CD4-positive, CD25-positive, alpha-beta regulatory T cell (primary cell): ENCODE data around the gene LMBRD2. TPM values are rescaled to one million over a fixed set of nuclear protein-coding genes. Genes with fewer than 3 reads are reported as not detected.

Experiments used
- ATAC-seq, 2 donors: fragments of 150-1000 bp; cut with Tn5 transposase; one replicate each; pipeline ENCODE4 v1.10.0; 2021; ENCODE audit warnings: low read depth in 2 of 2, moderate number of reproducible peaks in 2 of 2, moderate library complexity in 1 of 2
- DNase-seq, 3 donors: peaks; one replicate each; pipeline versions ENCODE4 v3.0.0 to v3.0.0-alpha.2; 2012 to 2022; ENCODE audit warnings: mixed read lengths in 1 of 3
- H3K27ac ChIP-seq: one replicate; pipeline ENCODE4 v1.7.0; 2013; ENCODE audit warnings: mild to moderate bottlenecking, low read length; ENCODE audit not compliant: insufficient read depth, poor library complexity, severe bottlenecking
- H3K27me3 ChIP-seq: one replicate; pipeline ENCODE4 v1.7.0; 2013; ENCODE audit warnings: low read length; ENCODE audit not compliant: control insufficient read depth, insufficient read depth
- H3K36me3 ChIP-seq: one replicate; pipeline ENCODE4 v1.7.0; 2013; ENCODE audit warnings: mild to moderate bottlenecking, low read length, moderate library complexity; ENCODE audit not compliant: control insufficient read depth, insufficient read depth
- H3K4me1 ChIP-seq: 2 replicates; pipeline ENCODE4 v1.7.0; 2013; ENCODE audit warnings: mild to moderate bottlenecking, low read length; ENCODE audit not compliant: insufficient read depth, control insufficient read depth, poor library complexity, severe bottlenecking
- H3K4me3 ChIP-seq: one replicate; pipeline ENCODE4 v1.7.0; 2013; ENCODE audit warnings: low read depth, mild to moderate bottlenecking, low read length, moderate library complexity
- H3K9me3 ChIP-seq, 2 experiments: 1 replicate in 1 of 2; 2 replicates in 1 of 2; pipeline ENCODE4 v1.7.0; 2013; ENCODE audit warnings: low read length in 2 of 2, mild to moderate bottlenecking in 1 of 2, moderate library complexity in 1 of 2; ENCODE audit not compliant: control insufficient read depth in 2 of 2
- H3K27ac Mint-ChIP-seq, 3 donors: one replicate each; pipeline ENCODE4 v1.8.0; 2020 to 2022; ENCODE audit warnings: mild to moderate bottlenecking in 3 of 3, mixed read lengths in 3 of 3, moderate library complexity in 2 of 3
- H3K27me3 Mint-ChIP-seq: one replicate; pipeline ENCODE4 v1.8.0; 2022; ENCODE audit warnings: mild to moderate bottlenecking, mixed read lengths
- H3K36me3 Mint-ChIP-seq: one replicate; pipeline ENCODE4 v1.8.0; 2020; ENCODE audit warnings: mixed read lengths
- H3K4me1 Mint-ChIP-seq, 4 donors: one replicate each; pipeline ENCODE4 v1.8.0; 2020 to 2022; ENCODE audit warnings: mixed read lengths in 4 of 4, mild to moderate bottlenecking in 1 of 4
- H3K4me3 Mint-ChIP-seq, 4 donors: one replicate each; pipeline ENCODE4 v1.8.0; 2020 to 2022; ENCODE audit warnings: mild to moderate bottlenecking in 4 of 4, mixed read lengths in 4 of 4, moderate library complexity in 3 of 4
- H3K9me3 Mint-ChIP-seq, 7 donors: one replicate each; pipeline ENCODE4 v1.8.0; 2020 to 2022; ENCODE audit warnings: mixed read lengths in 7 of 7, mild to moderate bottlenecking in 3 of 7, moderate library complexity in 2 of 7
- polyA plus RNA-seq, 4 donors: library from polyadenylated mRNA; unstranded; fragments of 300-500 nt; fragmentation: Illumina TruSeq; gene quantifications; one replicate each; pipeline ENCODE4 v1.2.3, GENCODE V29; 2021
- total RNA-seq: library from RNA; stranded (reverse); gene quantifications from one replicate; pipeline ENCODE4 v1.2.3, GENCODE V29; 2022

The LMBRD2 gene
- total and polyA plus RNA-seq, 5 donors from 2014 or later = 2.5 to 11.0 (median 4.6) TPM

DNA sequence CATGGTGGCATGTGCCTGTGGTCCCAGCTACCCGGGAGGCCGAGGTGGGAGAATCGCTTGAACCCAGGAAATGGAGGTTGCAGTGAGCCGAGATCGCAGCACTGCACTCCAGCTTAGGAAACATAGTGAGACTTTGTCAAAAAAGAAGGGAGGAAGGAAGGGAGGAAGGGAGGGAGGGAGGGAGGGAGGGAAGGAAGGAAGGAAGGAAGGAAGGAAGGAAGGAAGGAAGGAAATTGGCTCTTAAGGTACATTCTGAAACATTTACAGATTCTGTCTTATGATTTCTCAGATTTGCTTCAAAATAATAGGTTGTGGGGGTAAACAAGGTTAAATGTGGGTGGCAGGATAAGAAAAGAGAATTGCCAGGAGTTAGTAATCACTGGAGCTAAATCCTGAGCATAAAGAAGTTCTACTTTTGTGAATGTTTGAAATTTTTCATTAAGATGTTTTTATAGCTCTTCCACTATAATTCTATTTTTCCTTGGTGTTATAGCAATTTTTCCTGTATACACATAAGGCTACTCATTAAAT, 82.9 kb downstream of the LMBRD2 start:
- Mint-ChIP-seq H3K9me3 (peaks cover 0 to 4% (median 0%) of the 10 kb centered on the region in 7 donors), H3K4me1 (peaks cover 7 to 21% (median 9%) of the 10 kb centered on the region in 4 donors), H3K4me3 (no peak overlapping the region), H3K36me3 (no peaks in the 10 kb centered on the region), H3K27me3 (peaks cover 44% of the 10 kb centered on the region), H3K27ac (no peak overlapping the region)
- H3K4me3 ChIP-seq = no peak overlapping the region
- no peak overlapping the region for H3K27ac ChIP-seq
- no peaks in the 10 kb centered on the region for H3K9me3 ChIP-seq
- no peaks in the 10 kb centered on the region for H3K36me3 ChIP-seq
- H3K4me1 ChIP-seq = peaks cover 6% of the 10 kb centered on the region
- no peak for ATAC-seq
- H3K27me3 ChIP-seq = peaks cover 2% of the 10 kb centered on the region
- no peak for DNase-seq

DNA sequence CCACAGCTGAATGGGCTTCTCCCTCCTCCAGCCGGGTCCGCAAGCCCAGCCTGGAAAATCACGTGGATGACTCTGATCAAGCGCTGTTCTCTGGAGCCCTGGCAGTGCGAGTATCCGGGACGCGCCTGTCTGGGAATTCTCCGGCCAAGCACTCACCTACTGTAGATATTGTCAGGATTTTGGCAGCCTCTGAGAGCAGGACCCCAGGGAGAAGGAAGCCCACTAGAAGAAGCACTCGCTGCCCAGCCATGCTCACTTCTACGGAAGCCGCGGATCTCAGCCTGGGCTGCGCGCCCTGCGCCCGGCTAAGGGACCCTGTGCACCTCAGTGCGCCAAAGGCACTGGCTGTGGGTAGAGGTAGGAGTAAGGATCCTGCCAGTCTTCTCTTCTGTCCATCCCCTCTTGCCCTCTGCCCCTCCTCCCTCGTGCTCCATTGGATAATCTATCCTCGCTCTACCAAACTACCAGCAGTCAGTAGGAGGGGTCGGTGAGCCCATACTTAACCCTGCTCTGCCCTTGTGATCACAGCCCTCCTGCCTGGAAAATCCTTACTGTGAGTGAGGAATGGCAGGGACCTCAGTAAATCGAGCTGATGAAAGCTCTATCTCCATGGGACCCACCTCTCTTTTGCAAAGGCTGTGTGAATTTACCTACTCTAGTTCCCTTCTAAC, 85.0 kb downstream of the LMBRD2 start, which contains the start of gene UGT3A2:
Gene UGT3A2 (minus strand): TSS at position 343 of the 671 bp plus-strand sequence. CDS start 93 bp downstream, at position 250.
- H3K36me3 ChIP-seq = no peaks in the 10 kb centered on the region
- Mint-ChIP-seq H3K9me3 (peaks cover 0 to 4% (median 0%) of the 10 kb centered on the region in 7 donors), H3K36me3 (no peaks in the 10 kb centered on the region), H3K27me3 (peaks cover 44% of the 10 kb centered on the region), H3K27ac (no peak within 1 kb of the TSS), H3K4me1 (peaks cover 7 to 18% (median 9%) of the 10 kb centered on the region in 4 donors), H3K4me3 (no peak within 1 kb of the TSS)
- no peak for ATAC-seq
- H3K27me3 ChIP-seq = peaks cover 2% of the 10 kb centered on the region
- H3K27ac ChIP-seq = no peak within 1 kb of the TSS
- H3K4me1 ChIP-seq = peaks cover 3% of the 10 kb centered on the region
- H3K9me3 ChIP-seq = no peaks in the 10 kb centered on the region
- DNase-seq = no peak
- H3K4me3 ChIP-seq = no peak within 1 kb of the TSS

DNA sequence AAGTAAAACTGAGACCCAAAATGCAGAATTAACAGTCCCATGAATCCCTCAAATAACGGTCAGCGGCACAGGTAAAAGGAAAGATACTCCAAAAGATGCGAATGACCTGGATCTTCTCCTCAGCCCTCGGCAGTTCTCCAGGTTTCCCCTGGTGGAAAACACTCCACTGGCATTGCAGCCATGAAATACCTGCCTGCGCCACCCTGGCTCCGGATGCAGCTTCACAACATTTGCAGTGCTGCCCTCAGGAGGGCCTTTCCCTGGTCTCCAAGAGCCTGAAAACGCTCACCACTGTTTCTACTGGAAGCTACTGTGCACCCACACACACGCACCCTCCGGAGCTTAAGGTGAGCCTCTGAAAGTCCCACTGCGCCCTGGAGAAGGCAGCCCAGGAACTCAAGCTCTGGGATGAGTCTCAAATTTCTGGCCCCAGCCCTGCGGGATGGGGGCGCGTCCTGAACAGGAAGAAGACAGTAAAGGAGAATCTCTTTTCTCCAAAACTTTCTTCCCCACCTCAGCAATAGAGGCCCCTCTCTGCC, 85.6 kb downstream of the LMBRD2 start:
- Mint-ChIP-seq H3K36me3 (no peaks in the 10 kb centered on the region), H3K27me3 (peaks cover 44% of the 10 kb centered on the region)

DNA sequence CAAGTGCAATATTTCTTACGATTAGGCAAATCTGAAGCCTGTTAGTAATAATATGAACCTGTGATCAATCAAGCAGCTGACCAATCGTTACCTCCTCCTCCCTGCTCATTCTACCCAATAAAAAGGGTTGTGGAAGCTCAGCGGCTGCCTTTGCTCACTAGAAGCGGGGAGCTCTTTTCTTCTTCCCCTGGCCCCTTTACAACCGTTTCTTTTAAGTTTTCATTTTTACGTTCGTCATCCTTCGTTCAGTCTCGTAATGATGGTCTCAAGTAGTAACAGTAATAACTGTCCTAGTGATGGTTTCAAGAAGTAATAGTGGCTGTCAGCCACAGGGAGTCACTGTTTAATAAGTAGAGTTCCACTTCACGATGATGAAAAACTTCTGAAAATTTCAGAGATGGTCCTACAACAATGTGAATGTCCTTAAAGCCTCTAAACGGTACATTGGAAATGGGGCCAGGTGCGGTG, 91.2 kb downstream of the LMBRD2 start:
- no peak overlapping the region for H3K4me3 ChIP-seq
- H3K4me1 ChIP-seq = no peaks in the 10 kb centered on the region
- no peak overlapping the region for H3K27ac Mint-ChIP-seq
- H3K9me3 ChIP-seq = no peaks in the 10 kb centered on the region
- no peak overlapping the region for H3K4me3 Mint-ChIP-seq
- H3K4me1 Mint-ChIP-seq = no peaks in the 10 kb centered on the region
- H3K27me3 ChIP-seq = no peaks in the 10 kb centered on the region
- H3K36me3 ChIP-seq = no peaks in the 10 kb centered on the region
- H3K27me3 Mint-ChIP-seq = peaks cover 21% of the 10 kb centered on the region
- DNase-seq (no peak), ATAC-seq (no peak)
- H3K27ac ChIP-seq = no peak overlapping the region
- no peaks in the 10 kb centered on the region for H3K36me3 Mint-ChIP-seq
- peaks cover 0 to 2% (median 0%) of the 10 kb centered on the region in 7 donors for H3K9me3 Mint-ChIP-seq

More for the DNA sequence above, 85.6 kb downstream of the LMBRD2 start:
- ATAC-seq = no peak
- no peak overlapping the region for H3K27ac Mint-ChIP-seq
- H3K36me3 ChIP-seq = no peaks in the 10 kb centered on the region
- H3K4me1 ChIP-seq = no peaks in the 10 kb centered on the region
- H3K4me1 Mint-ChIP-seq = peaks cover 1 to 12% (median 5%) of the 10 kb centered on the region in 4 donors
- H3K4me3 ChIP-seq = no peak overlapping the region
- H3K27me3 ChIP-seq = peaks cover 2% of the 10 kb centered on the region
- peaks cover 0 to 4% (median 0%) of the 10 kb centered on the region in 7 donors for H3K9me3 Mint-ChIP-seq
- no peaks in the 10 kb centered on the region for H3K9me3 ChIP-seq
- no peak overlapping the region for H3K4me3 Mint-ChIP-seq
- no peak overlapping the region for H3K27ac ChIP-seq
- no peak for DNase-seq

DNA sequence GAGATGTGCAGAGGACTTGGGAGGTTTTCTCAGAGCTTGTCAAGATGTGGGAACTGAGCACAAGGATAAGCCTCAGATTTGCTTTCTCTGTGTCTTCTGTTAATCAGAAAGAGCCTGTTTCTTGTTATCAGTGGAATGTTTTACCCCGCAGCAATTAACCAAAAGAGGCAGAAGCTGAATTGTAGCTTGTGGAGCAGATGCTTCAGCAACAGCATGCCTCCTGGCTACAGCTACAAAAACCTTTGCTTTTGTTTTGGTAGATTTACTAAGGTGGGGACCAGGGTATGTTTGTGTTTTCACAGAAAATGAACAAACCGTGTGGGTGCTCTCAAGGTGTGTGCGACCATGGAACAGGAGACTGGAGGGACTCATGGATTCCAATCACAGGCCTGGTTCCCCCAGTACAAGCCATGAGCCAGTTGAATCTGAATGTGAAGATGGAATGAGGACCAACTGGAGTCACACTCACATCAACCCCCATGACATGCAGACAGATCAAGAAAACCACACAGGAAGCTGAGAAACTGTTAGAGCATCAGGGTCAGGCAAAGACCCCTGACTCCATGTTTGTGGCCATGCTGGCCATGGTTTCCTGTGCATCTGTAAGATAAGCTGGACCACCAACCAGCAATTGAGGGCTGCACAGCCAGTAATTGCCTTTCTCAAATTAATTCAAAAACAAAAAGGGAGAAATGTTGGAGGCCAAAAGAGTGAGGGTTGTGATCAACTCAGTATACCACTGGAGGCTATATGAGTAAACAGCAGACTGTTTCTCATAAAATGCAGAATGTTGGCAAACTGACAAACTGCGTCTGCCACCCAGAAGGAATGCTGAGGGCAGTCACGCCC, 91.9 kb downstream of the LMBRD2 start:
- Mint-ChIP-seq H3K27me3 (peaks cover 14% of the 10 kb centered on the region), H3K4me1 (no peaks in the 10 kb centered on the region), H3K27ac (no peak overlapping the region), H3K4me3 (no peak overlapping the region), H3K36me3 (no peaks in the 10 kb centered on the region), H3K9me3 (peaks cover 0 to 2% (median 0%) of the 10 kb centered on the region in 7 donors)
- no peaks in the 10 kb centered on the region for H3K9me3 ChIP-seq
- H3K27ac ChIP-seq = no peak overlapping the region
- no peaks in the 10 kb centered on the region for H3K27me3 ChIP-seq
- H3K4me3 ChIP-seq = no peak overlapping the region
- no peaks in the 10 kb centered on the region for H3K36me3 ChIP-seq
- ATAC-seq = no peak
- DNase-seq = no peak
- H3K4me1 ChIP-seq = no peaks in the 10 kb centered on the region

DNA sequence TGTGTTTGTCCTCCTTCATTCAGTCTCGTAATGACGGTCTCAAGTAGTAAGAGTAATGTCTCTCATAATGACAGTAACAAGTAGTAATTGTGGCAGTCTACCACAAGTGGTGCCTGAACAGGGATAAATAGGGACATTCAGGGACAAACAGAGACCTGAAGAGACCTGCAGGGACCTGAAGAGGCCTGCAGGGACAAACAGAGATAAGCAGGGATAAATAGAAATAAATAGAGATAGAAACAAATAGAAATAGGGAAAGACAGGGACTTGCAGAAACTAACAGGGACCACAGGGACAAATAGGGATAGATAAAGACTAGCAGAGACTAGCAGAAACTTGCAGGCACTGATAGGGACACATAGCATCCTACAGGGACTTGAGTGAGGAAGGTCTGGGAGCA, 92.9 kb downstream of the LMBRD2 start:
- H3K9me3 ChIP-seq = no peaks in the 10 kb centered on the region
- no peaks in the 10 kb centered on the region for H3K27me3 ChIP-seq
- no peaks in the 10 kb centered on the region for H3K4me1 ChIP-seq
- DNase-seq = no peak
- no peak overlapping the region for H3K4me3 Mint-ChIP-seq
- no peak overlapping the region for H3K27ac ChIP-seq
- H3K9me3 Mint-ChIP-seq = no peaks in the 10 kb centered on the region
- peaks cover 10% of the 10 kb centered on the region for H3K27me3 Mint-ChIP-seq
- no peak for ATAC-seq
- H3K27ac Mint-ChIP-seq = no peak overlapping the region
- H3K4me3 ChIP-seq = no peak overlapping the region
- no peaks in the 10 kb centered on the region for H3K36me3 Mint-ChIP-seq
- no peaks in the 10 kb centered on the region for H3K4me1 Mint-ChIP-seq
- no peaks in the 10 kb centered on the region for H3K36me3 ChIP-seq

DNA sequence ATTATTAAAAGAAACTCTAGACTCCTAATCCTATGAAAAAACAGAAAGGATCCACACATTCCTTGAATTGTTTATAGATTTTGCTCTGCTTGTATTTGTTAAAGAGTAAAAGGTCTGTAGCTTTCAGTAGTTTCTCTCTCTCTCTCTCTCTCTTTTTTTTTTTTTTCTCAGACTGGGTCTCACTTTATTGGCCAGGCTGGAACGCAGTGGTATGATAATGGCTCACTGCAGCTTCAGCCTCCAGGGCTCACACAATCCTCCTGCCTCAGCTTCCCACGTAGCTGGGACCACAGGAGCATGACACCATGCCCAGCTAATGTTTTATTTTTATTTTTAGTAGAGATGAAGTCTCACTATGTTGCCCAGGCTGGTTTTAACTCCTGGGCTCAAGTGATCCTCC, 94.3 kb downstream of the LMBRD2 start:
- Histone ChIP-seq H3K4me3 (no peak overlapping the region), H3K4me1 (no peaks in the 10 kb centered on the region), H3K27me3 (no peaks in the 10 kb centered on the region), H3K27ac (no peak overlapping the region), H3K9me3 (no peaks in the 10 kb centered on the region), H3K36me3 (no peaks in the 10 kb centered on the region)
- H3K27me3 Mint-ChIP-seq = peaks cover 11% of the 10 kb centered on the region
- DNase-seq (no peak), ATAC-seq (no peak)
- H3K9me3 Mint-ChIP-seq = no peaks in the 10 kb centered on the region
- H3K4me1 Mint-ChIP-seq = no peaks in the 10 kb centered on the region
- no peaks in the 10 kb centered on the region for H3K36me3 Mint-ChIP-seq
- no peak overlapping the region for H3K27ac Mint-ChIP-seq
- no peak overlapping the region for H3K4me3 Mint-ChIP-seq
